GM19025 (cell line): ENCODE measurements around the gene TSPY9.
"Not testable (repeated sequence)": the region's sequence is repeated elsewhere in the genome, so short reads cannot be mapped to it uniquely, and the experiment has no call there.

ENCODE experiments used
- ATAC-seq: cut with Tn5 transposase; IDR thresholded peaks from one replicate; pipeline ENCODE4 v1.9.1; 2021; ENCODE audit warnings: mild to moderate bottlenecking, low read depth, moderate library complexity; ENCODE audit not compliant: unreplicated experiment

TSPY9 gene, protein sequence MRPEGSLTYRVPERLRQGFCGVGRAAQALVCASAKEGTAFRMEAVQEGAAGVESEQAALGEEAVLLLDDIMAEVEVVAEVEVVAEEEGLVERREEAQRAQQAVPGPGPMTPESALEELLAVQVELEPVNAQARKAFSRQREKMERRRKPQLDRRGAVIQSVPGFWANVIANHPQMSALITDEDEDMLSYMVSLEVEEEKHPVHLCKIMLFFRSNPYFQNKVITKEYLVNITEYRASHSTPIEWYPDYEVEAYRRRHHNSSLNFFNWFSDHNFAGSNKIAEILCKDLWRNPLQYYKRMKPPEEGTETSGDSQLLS

DNA sequence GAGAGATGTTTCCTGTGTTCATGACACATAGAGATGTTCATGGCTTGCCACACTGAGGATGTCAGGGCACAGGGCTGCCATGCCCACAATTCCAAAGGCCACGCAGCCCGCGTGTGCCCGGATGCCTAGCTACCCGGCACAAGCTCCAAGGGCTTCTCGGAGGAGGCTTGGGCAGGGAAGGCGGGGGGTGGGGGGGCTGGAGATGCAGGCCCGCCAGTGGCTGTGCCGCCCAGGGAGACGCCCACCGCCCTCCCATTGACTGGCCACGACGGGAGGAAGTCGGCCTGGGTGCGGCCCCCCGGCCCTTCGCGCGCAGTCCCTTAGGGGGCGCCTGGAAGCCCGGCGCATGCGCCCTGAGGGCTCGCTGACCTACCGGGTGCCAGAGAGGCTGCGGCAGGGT is at the start of gene TSPY9:
TSS of gene TSPY9 (plus strand) at position 301 of the 400 bp plus-strand sequence. CDS start at position 347, 46 bp downstream.
- not testable (repeated sequence) for ATAC-seq

- ATAC-seq = not testable (repeated sequence)
Observed at GRCh38 chrY:9466655-9467054, 20.4 kb upstream of the TSPY9 start, which contains the start of gene TSPY1. Gene TSPY1 (plus strand): TSS chrY:9466955. CDS start chrY:9467001, 46 bp downstream.

GRCh38 chrY:9504396-9504795 is 17.3 kb downstream of the TSPY9 start:
- ATAC-seq = not testable (repeated sequence)

- ATAC-seq = not testable (repeated sequence)
Observed at GRCh38 chrY:9516287-9516686, 29.2 kb downstream of the TSPY9 start.

GRCh38 chrY:9527580-9527979 is 40.5 kb downstream of the TSPY9 start, which contains the start of gene TSPY10:
Gene TSPY10 (plus strand): TSS chrY:9527880. CDS start chrY:9527926, 46 bp downstream.
- ATAC-seq = not testable (repeated sequence)
